Measurements from ENCODE around the gene PPP2R3A.
"Not testable (repeated sequence)": the region's sequence is repeated elsewhere in the genome, so short reads cannot be mapped to it uniquely, and the experiment has no call there.

Gene PPP2R3A

GRCh38 chr3:136149667-136150066 lies 184.1 kb downstream of the PPP2R3A start:
- DNase-seq (ENCODE audit: low read depth) = peak; percentile 74

DNA sequence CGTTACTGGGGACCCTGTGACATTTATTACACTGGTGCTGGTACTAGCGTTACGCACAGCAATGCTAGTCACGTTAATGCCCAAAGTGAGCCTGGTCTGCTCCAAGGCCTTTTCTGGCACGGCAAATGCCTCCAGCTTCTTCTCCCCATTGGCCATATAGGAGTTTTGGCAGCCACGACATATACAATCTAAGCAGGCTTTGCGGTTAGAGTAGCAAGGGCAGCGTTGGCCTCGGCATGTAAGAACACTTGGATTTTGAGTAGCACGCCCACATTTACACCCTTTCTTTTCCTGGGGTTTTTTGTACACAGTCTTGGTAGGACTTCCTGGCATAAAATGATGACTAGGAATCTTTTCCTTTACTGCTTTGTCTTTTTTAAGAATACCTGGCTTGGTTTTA lies 185.7 kb downstream of the PPP2R3A start:
- no peak for DNase-seq (ENCODE audit: low read depth)

- no peak for DNase-seq (ENCODE audit: low read depth)
These were observed 186.8 kb downstream of the PPP2R3A start for GRCh38 chr3:136152176-136152843.

GRCh38 chr3:136152963-136153362 lies 187.4 kb downstream of the PPP2R3A start:
- no peak for DNase-seq (ENCODE audit: low read depth)

DNA sequence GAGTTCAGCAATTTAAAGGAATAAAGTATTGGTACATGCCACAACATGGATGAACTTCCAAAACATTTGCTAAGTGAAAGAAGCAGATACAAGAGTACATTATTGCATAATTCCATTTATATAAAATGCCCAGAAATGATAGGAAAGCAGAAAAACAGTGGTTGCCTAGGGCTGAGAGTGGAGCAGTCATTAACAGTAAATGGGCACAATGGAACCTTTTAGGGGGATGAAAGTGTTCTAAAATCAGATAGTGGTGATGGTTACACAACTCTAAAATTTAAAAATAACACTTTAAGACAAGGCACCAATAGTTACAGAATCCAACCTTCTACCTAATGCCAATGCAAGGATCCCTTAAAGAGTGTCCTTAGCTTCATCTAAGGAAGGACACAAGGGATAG lies 196.0 kb downstream of the PPP2R3A start:
- no peak for DNase-seq (ENCODE audit: low read depth)

GRCh38 chr3:136162322-136162721 lies 196.8 kb downstream of the PPP2R3A start:
- DNase-seq (ENCODE audit: low read depth) = no peak

- DNase-seq (ENCODE audit: low read depth) = not testable (repeated sequence)
These were observed 198.1 kb downstream of the PPP2R3A start for GRCh38 chr3:136163607-136164006.

DNA sequence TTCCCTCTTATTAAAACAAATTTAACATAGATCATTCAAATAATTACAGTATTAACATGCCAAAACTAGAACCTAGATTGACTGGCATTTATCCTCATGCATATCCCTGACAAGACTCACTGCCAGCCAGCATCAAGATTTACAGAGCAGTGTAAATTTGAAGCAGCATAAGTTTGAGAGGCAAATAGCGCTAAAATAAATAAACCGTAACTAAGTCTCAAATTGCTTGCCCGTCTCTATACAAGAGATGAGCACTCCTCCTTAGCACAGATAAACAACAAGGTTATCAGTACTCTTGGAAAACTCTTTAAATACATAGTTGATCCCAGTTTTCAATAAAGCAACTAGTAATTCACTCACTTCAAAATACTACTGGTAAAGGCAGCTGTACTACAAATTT lies 201.0 kb downstream of the PPP2R3A start:
- DNase-seq (ENCODE audit: low read depth) = no peak

DNA sequence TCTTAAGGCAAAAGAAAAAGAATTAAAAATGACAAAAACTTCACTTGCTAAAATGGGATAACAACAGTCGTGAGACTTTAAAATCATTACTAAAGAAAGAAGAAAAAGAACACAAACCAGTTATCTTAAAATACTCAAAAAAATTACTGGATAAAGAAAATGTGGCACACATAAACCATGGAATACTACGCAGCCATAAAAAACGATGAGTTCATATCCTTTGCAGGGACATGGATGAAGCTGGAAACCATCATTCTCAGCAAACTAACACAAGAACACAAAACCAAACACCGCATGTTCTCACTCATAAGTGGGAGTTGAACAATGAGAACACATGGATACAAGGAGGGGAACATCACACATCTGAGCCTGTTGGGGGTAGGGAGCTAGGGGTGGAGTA lies 202.7 kb downstream of the PPP2R3A start:
- DNase-seq (ENCODE audit: low read depth) = not testable (repeated sequence)

- peak; percentile 40 for DNase-seq (ENCODE audit: low read depth)
These were observed 205.6 kb downstream of the PPP2R3A start for GRCh38 chr3:136171097-136171542.

- DNase-seq (ENCODE audit: low read depth) = no peak
These were observed 208.5 kb downstream of the PPP2R3A start for GRCh38 chr3:136173939-136174490.

DNA sequence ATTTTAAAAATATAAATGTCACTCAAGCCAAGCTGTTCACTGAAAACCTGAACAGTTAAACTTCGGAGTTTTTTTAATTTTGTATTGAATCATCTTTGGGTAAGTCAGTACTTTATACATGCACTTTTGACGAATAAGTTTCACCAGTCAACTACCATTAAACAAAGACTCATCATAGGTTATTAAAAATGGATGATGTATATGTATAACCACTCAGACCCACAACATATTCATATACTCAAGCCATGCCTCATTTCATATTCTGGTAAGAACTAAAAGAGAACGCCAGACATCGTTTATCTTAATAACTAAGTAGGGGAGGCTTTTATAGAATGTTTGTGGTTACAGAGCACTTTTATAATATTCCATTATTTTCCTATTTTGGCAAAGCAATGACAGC lies 212.3 kb downstream of the PPP2R3A start:
- no peak for DNase-seq (ENCODE audit: low read depth)

- no peak for DNase-seq (ENCODE audit: low read depth)
These were observed 216.2 kb downstream of the PPP2R3A start for GRCh38 chr3:136181741-136182140.

- DNase-seq (ENCODE audit: low read depth) = peak; percentile 49
These were observed 219.2 kb downstream of the PPP2R3A start for GRCh38 chr3:136184703-136185102.

DNA sequence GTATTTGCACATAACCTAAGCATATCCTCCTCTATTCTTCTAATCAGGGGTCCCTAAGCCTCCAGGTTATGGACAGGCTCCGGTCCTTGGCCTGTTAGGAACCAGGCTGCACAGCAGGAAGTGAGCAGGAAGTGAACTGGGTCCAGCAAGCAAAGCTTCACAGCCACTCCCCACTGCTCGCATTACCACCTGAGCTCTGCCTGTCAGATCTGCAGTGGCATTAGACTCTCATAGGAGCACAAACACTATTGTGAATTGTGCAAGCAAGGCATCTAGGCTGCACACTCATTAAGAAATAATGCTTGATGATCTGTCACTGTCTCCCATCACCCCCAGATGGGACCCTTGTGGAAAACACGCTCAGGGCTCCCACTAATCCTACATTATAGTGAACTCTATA lies 220.8 kb downstream of the PPP2R3A start:
- no peak for DNase-seq (ENCODE audit: low read depth)

GRCh38 chr3:136186846-136187245 lies 221.3 kb downstream of the PPP2R3A start:
- DNase-seq (ENCODE audit: low read depth) = peak; percentile 44

- no peak for DNase-seq (ENCODE audit: low read depth)
These were observed 222.3 kb downstream of the PPP2R3A start for GRCh38 chr3:136187868-136188267.

GRCh38 chr3:136189043-136189442 lies 223.5 kb downstream of the PPP2R3A start:
- no peak for DNase-seq (ENCODE audit: low read depth)

- no peak for DNase-seq (ENCODE audit: low read depth)
These were observed 224.5 kb downstream of the PPP2R3A start for GRCh38 chr3:136189859-136190617.

- not testable (repeated sequence) for DNase-seq (ENCODE audit: low read depth)
These were observed 226.7 kb downstream of the PPP2R3A start for GRCh38 chr3:136192195-136192594.

GRCh38 chr3:136192831-136193230 lies 227.3 kb downstream of the PPP2R3A start:
- DNase-seq (ENCODE audit: low read depth) = no peak

- peak; percentile 45 for DNase-seq (ENCODE audit: low read depth)
These were observed 227.9 kb downstream of the PPP2R3A start for GRCh38 chr3:136193278-136194054.
